Mammary epithelial cell (primary cell): ENCODE data around the gene DDX1.

ENCODE experiments used
- EZH2 ChIP-seq: IDR thresholded peaks from 2 replicates; pipeline ENCODE4 v1.6.1; 2012; ENCODE audit warnings: low read length, inconsistent platforms, borderline replicate concordance
- TF ChIP-seq, protein P1 (sequence below), 2 donors: IDR thresholded peaks in 1 of 2; conservative IDR thresholded peaks in 1 of 2; 2 replicates each; pipeline ENCODE4 v1.5.1; 2011 to 2012; ENCODE audit warnings: inconsistent platforms in 2 of 2, low read length in 2 of 2, mild to moderate bottlenecking in 2 of 2, control low read depth in 1 of 2, low read depth in 1 of 2; ENCODE audit not compliant: insufficient read depth in 1 of 2; ENCODE audit errors: extremely low read depth in 1 of 2

DNA sequence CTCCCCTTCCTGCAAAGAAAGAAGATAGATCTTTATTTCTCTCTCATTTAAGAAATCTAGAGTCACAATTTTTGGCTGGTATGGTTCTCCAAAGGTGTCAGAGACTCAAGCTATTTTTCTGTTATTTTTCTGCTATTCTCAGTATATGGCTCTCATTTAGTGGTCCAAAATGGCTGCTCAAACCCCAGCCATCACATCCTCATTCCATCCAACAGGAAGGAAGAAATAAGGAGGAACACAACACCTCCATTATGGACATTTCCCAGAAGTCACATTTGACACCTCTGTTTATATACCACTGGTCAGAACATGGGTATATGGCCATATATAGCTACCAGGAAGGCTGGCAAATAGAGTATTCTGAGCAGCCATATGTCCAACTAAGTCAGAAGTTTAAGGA lies 7.4 kb upstream of the DDX1 start:
- TF ChIP-seq, protein P1, sequence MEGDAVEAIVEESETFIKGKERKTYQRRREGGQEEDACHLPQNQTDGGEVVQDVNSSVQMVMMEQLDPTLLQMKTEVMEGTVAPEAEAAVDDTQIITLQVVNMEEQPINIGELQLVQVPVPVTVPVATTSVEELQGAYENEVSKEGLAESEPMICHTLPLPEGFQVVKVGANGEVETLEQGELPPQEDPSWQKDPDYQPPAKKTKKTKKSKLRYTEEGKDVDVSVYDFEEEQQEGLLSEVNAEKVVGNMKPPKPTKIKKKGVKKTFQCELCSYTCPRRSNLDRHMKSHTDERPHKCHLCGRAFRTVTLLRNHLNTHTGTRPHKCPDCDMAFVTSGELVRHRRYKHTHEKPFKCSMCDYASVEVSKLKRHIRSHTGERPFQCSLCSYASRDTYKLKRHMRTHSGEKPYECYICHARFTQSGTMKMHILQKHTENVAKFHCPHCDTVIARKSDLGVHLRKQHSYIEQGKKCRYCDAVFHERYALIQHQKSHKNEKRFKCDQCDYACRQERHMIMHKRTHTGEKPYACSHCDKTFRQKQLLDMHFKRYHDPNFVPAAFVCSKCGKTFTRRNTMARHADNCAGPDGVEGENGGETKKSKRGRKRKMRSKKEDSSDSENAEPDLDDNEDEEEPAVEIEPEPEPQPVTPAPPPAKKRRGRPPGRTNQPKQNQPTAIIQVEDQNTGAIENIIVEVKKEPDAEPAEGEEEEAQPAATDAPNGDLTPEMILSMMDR (conservative IDR thresholded peaks at IDR 0.05 in 1 of 2, IDR thresholded peaks at IDR 0.05 in 1 of 2; ENCODE audit: extremely low read depth in 1 of 2, insufficient read depth in 1 of 2, low read depth in 1 of 2, low read length in 2 of 2) = no peak
- no peak for TF ChIP-seq EZH2
